Cardiac atrium fibroblast (primary cell): Measurements from ENCODE around the gene GALNT14. TPM values are rescaled to one million over a fixed set of nuclear protein-coding genes. Genes with fewer than 3 reads are reported as not detected.

Experiments used
- total RNA-seq: library from RNA; depleted of rRNA; stranded (reverse); fragments of >200 nt; gene quantifications from 2 replicates; pipeline ENCODE4 v1.2.3, GENCODE V29; 2015

GALNT14 gene
- total RNA-seq, result not detected in 2 replicates

GRCh38 chr2:31138037-31138962 is at the start of gene GALNT14:
Gene GALNT14, minus strand, starts transcription at chr2:31138440. Its CDS starts 354 bp downstream, at chr2:31138086.

Other genes with a start within 250 kb of the GALNT14 start
- gene CAPN14, start 79.1 kb upstream of the GALNT14 start, total RNA-seq, result 1.1 TPM in 1 of 2 replicates, not detected in the other
- 15.0 and 15.9 TPM in 2 replicates for gene EHD3, start 95.7 kb upstream of the GALNT14 start, total RNA-seq